K562 (cell line): ENCODE data around the gene PEX11B. TPM values are rescaled to one million over a fixed set of nuclear protein-coding genes. Genes with fewer than 3 reads are reported as not detected.

Source experiments
- CC2D1A ChIP-seq: fragments of 450-650 bp; IDR thresholded peaks from 2 replicates; pipeline ENCODE4 v1.6.1; 2017; ENCODE audit warnings: mild to moderate bottlenecking
- FOS ChIP-seq: IDR thresholded peaks from 3 replicates; pipeline ENCODE4 v1.6.1; 2011; ENCODE audit not compliant: insufficient read length; ENCODE audit errors: extremely low read depth
- FOXK1 ChIP-seq: sonication (generic); formaldehyde crosslinking; IDR thresholded peaks from 2 replicates; pipeline ENCODE4 v1.8.0; 2022; ENCODE audit warnings: missing genetic modification reagents, mild to moderate bottlenecking, borderline replicate concordance
- HSF4 ChIP-seq: fragments of 250-450 bp; sonication (Bioruptor Pico); IDR thresholded peaks from 2 replicates; pipeline ENCODE4 v2.1.2; 2022; ENCODE audit warnings: mild to moderate bottlenecking, moderate library complexity, borderline replicate concordance
- KAT7 ChIP-seq: sonication (generic); formaldehyde crosslinking; IDR thresholded peaks from 2 replicates; pipeline ENCODE4 v1.8.0; 2022; ENCODE audit warnings: missing genetic modification reagents, mild to moderate bottlenecking, borderline replicate concordance
- NKRF ChIP-seq: fragments of 450-650 bp; IDR thresholded peaks from 2 replicates; pipeline ENCODE4 v1.6.1; 2016; ENCODE audit warnings: borderline replicate concordance
- NONO ChIP-seq, 2 experiments: fragments of 200-400 bp in 1 of 2; fragments of 450-650 bp in 1 of 2; formaldehyde crosslinking in 1 of 2; IDR thresholded peaks; 2 replicates each; pipeline ENCODE4 v1.6.1; 2017; ENCODE audit warnings: low read depth in 2 of 2, mild to moderate bottlenecking in 2 of 2, moderate library complexity in 2 of 2, low read length in 1 of 2
- POLR2H ChIP-seq: IDR thresholded peaks from 2 replicates; pipeline ENCODE4 v1.6.1; 2016; ENCODE audit warnings: missing genetic modification characterization, low read depth, mild to moderate bottlenecking, control low read depth, missing compliant biosample characterization, moderate library complexity
- PURB ChIP-seq: sonication (generic); formaldehyde crosslinking; IDR thresholded peaks from 2 replicates; pipeline ENCODE4 v1.9.0; 2021; ENCODE audit warnings: low read depth, mild to moderate bottlenecking, missing genetic modification reagents
- TSHZ1 ChIP-seq: fragments of 250-450 bp; sonication (Bioruptor Pico); IDR thresholded peaks from 2 replicates; pipeline ENCODE4 v1.4.0; 2020; ENCODE audit warnings: mild to moderate bottlenecking, moderate library complexity
- ZNF140 ChIP-seq: fragments of 250-450 bp; sonication (Bioruptor Pico); IDR thresholded peaks from 2 replicates; pipeline ENCODE4 v1.8.0; 2021; ENCODE audit warnings: moderate library complexity, mild to moderate bottlenecking, inconsistent platforms
- ZNF589 ChIP-seq: fragments of 200-800 bp; sonication (Bioruptor generic); IDR thresholded peaks from 2 replicates; pipeline ENCODE4 v1.6.1; 2016; ENCODE audit warnings: low read depth, missing genetic modification characterization, missing compliant biosample characterization
- ZNF76 ChIP-seq: fragments of 250-450 bp; sonication (Bioruptor Pico); IDR thresholded peaks from 2 replicates; pipeline ENCODE4 v1.4.0; 2020; ENCODE audit warnings: mild to moderate bottlenecking, moderate library complexity, borderline replicate concordance
- polyA plus RNA-seq, 8 experiments: library from polyadenylated mRNA; depleted of rRNA in 4 of 8; stranded (reverse) in 5 of 8; unstranded in 3 of 8; fragments of >200 nt; fragmentation: Nextera tagmentation in 2 of 8; fragmentation: Illumina TruSeq in 1 of 8; extraction: Ambion mirVana in 2 of 8; extraction: Trizol in 1 of 8; gene quantifications; 2 replicates each; pipeline versions ENCODE4 v1.2.1 to v1.2.3, GENCODE V29; 2011 to 2014; ENCODE audit warnings: inconsistent platforms in 1 of 8, missing spikeins in 1 of 8
- total RNA-seq, 7 experiments: library from RNA; depleted of rRNA in 6 of 7; stranded (reverse); fragments of >200 nt in 6 of 7; fragmentation: Illumina TruSeq in 2 of 7; extraction: Trizol in 2 of 7; gene quantifications; 2 replicates each; pipeline versions ENCODE4 v1.2.1 to v1.2.3, GENCODE V29; 2011 to 2021; ENCODE audit warnings: low replicate concordance in 1 of 7
- TF ChIP-seq, protein P1 (sequence below): conservative IDR thresholded peaks from 2 replicates; pipeline ENCODE4 v1.6.1; 2011; ENCODE audit warnings: low read depth, mild to moderate bottlenecking, low read length; ENCODE audit not compliant: control insufficient read depth
- TF ChIP-seq, protein P2 (sequence below), 3 experiments: fragments of 200-800 bp in 1 of 3; fragments of 250-450 bp in 1 of 3; fragments of 450-650 bp in 1 of 3; sonication (Bioruptor Pico) in 1 of 3; sonication (Bioruptor generic) in 1 of 3; formaldehyde crosslinking in 1 of 3; IDR thresholded peaks; 2 replicates each; pipeline versions ENCODE4 v1.6.1 to v1.8.0; 2016 to 2022; ENCODE audit warnings: mild to moderate bottlenecking in 2 of 3, missing genetic modification characterization in 2 of 3, missing compliant biosample characterization in 1 of 3, moderate library complexity in 1 of 3

Gene PEX11B
- total and polyA plus RNA-seq, 9 of the 15 experiments (the other 6 are each of a cell fraction or from before 2014, with no cell fraction given), result 13.2 to 60.0 (median 21.7) TPM

DNA sequence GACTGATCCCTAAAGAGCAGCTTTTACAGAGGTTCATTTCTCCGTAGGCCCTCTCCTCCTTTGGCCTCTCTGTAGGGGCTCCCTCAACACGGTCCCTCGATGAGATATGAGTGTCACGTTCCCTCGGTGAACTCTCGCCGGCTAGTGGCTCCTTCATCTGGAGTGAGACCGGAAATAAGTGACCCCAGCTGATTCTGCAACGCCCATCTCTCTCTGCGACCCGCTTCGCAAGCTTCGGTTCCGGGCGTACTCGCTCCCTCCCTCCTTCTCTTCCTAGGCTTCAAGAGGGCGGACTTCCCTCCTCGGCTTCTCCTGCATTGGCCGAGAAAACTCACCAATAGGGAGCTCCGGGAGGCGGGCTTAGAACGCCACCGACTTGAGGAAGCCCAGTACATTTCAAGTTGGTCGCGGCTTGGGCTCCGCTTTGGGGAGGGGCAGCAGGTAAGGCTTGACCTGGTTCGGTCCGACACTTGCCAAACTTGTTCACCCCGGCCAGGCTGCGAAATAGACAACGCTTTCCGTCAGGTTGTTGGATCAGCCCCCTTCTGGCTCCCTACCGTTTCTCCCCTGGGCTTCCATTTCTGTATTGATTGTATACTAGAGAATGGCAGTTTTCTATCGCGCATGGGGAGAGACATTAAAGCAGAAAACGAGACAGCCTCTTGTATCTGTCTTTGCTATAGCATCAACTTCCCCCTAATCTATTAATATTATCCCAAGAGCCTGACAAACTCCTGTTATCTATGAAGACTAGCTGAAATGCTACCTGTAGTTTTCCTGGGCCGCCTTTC is 46.0 kb upstream of the PEX11B start, which contains the start of the genes ANKRD34A and POLR3GL (continued):
- TF ChIP-seq FOXK1 (CRISPR knock-in tag), result no peak
- 0 out of 4 replicates have a peak, but pooled peaks of 1 of the 2 experiments have one; percentile 9 for TF ChIP-seq NONO (IDR thresholded peaks at IDR 0.05; ENCODE audit: low read depth in 2 of 2, low read length in 1 of 2)
- TF ChIP-seq POLR2H (tag), result peak; percentile 82
- no peak for TF ChIP-seq TSHZ1 (CRISPR knock-in tag)
- TF ChIP-seq, protein P1, sequence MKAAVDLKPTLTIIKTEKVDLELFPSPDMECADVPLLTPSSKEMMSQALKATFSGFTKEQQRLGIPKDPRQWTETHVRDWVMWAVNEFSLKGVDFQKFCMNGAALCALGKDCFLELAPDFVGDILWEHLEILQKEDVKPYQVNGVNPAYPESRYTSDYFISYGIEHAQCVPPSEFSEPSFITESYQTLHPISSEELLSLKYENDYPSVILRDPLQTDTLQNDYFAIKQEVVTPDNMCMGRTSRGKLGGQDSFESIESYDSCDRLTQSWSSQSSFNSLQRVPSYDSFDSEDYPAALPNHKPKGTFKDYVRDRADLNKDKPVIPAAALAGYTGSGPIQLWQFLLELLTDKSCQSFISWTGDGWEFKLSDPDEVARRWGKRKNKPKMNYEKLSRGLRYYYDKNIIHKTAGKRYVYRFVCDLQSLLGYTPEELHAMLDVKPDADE, result no peak
- peak; percentile 63; the same call in 1 of the 2 replicates for TF ChIP-seq KAT7 (CRISPR knock-in tag)
- TF ChIP-seq, protein P2, sequence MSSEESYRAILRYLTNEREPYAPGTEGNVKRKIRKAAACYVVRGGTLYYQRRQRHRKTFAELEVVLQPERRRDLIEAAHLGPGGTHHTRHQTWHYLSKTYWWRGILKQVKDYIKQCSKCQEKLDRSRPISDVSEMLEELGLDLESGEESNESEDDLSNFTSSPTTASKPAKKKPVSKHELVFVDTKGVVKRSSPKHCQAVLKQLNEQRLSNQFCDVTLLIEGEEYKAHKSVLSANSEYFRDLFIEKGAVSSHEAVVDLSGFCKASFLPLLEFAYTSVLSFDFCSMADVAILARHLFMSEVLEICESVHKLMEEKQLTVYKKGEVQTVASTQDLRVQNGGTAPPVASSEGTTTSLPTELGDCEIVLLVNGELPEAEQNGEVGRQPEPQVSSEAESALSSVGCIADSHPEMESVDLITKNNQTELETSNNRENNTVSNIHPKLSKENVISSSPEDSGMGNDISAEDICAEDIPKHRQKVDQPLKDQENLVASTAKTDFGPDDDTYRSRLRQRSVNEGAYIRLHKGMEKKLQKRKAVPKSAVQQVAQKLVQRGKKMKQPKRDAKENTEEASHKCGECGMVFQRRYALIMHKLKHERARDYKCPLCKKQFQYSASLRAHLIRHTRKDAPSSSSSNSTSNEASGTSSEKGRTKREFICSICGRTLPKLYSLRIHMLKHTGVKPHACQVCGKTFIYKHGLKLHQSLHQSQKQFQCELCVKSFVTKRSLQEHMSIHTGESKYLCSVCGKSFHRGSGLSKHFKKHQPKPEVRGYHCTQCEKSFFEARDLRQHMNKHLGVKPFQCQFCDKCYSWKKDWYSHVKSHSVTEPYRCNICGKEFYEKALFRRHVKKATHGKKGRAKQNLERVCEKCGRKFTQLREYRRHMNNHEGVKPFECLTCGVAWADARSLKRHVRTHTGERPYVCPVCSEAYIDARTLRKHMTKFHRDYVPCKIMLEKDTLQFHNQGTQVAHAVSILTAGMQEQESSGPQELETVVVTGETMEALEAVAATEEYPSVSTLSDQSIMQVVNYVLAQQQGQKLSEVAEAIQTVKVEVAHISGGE (CRISPR knock-in tag; IDR thresholded peaks at IDR 0.05), result peak in 1 of 3 experiments; percentile 84; a peak in 2 of 6 replicates
- peak; percentile 50; the same call in 1 of the 2 replicates for TF ChIP-seq CC2D1A
- no peak for TF ChIP-seq ZNF76 (CRISPR knock-in tag)
- peak; percentile 49 for TF ChIP-seq FOS
- TF ChIP-seq ZNF140 (CRISPR knock-in tag), result no peak
- TF ChIP-seq PURB (CRISPR knock-in tag), result no peak
- TF ChIP-seq NKRF, result 0 out of 2 replicates have a peak, but pooled peaks have one; percentile 37
- no peak for TF ChIP-seq HSF4 (CRISPR knock-in tag)
- no peak for TF ChIP-seq ZNF589 (CRISPR knock-in tag)
